ENCODE measurements around the gene DLK1. TPM values are rescaled to one million over a fixed set of nuclear protein-coding genes. Genes with fewer than 3 reads are reported as not detected.

DLK1 gene
- polyA plus RNA-seq, 1 of the 3 experiments (the other 2 are of a cell fraction) = 1.7 TPM

GRCh38 chr14:100786131-100786530 lies 59.4 kb downstream of the DLK1 start:
- 48% methylated on average over 5 of the region's 11 CpGs for WGBS (ENCODE audit: low lambda C conversion rate)
- Histone ChIP-seq H3F3A (replicated peaks; ENCODE audit: insufficient read depth) (no peaks in the 10 kb centered on the region), H3K4me2 (no peak overlapping the region), H3K79me2 (ENCODE audit: insufficient read depth) (no peaks in the 10 kb centered on the region), H3K27ac (ENCODE audit: low read depth in 2 of 2, low read length in 1 of 2) (peak overlapping the region in 1 of 2 experiments; percentile 100; a peak in 2 of 4 replicates), H3K9me2 (no peaks in the 10 kb centered on the region), H2AFZ (ENCODE audit: low read depth) (no peak overlapping the region), H3K36me3 (replicated peaks in 1 of 2; ENCODE audit: control insufficient read depth in 1 of 2, insufficient read depth in 2 of 2, low read length in 1 of 2) (no peaks in the 10 kb centered on the region), H3K9me3 (no peaks in the 10 kb centered on the region), H3K4me3 (ENCODE audit: low read depth in 2 of 2, low read length in 1 of 2) (no peak overlapping the region), H4K20me1 (ENCODE audit: insufficient read depth) (no peaks in the 10 kb centered on the region), H3K4me1 (ENCODE audit: control insufficient read depth in 1 of 2, insufficient read depth in 2 of 2, low read depth in 1 of 2, low read length in 1 of 2) (peaks cover 0 to 78% of the 10 kb centered on the region in 2 experiments; a peak in 1 of 4 replicates), H3K9ac (no peak overlapping the region), H3K27me3 (ENCODE audit: insufficient read depth) (no peaks in the 10 kb centered on the region)
- CTCF ChIA-PET = no interaction called here
- POLR2A ChIA-PET = no interaction called here
- no peak for DNase-seq
- TF ChIP-seq POLR2AphosphoS5 (IDR thresholded peaks at IDR 0.05; ENCODE audit: low read depth, low read length) = no peak
- no peak for TF ChIP-seq ELF1 (IDR thresholded peaks at IDR 0.05)
- TF ChIP-seq FOXJ3 (CRISPR knock-in tag; IDR thresholded peaks at IDR 0.05) = no peak
- TF ChIP-seq PBX3 (IDR thresholded peaks at IDR 0.05) = no peak
- TF ChIP-seq CTCF (IDR thresholded peaks at IDR 0.05) = no peak
- TF ChIP-seq GATA2 (CRISPR knock-in tag; IDR thresholded peaks at IDR 0.05) = no peak
- no peak for TF ChIP-seq USF2 (IDR thresholded peaks at IDR 0.05; ENCODE audit: borderline replicate concordance, low read depth, low read length)
- no peak for TF ChIP-seq RAD21 (IDR thresholded peaks at IDR 0.05; ENCODE audit: low read length)
- no peak for TF ChIP-seq USF1 (IDR thresholded peaks at IDR 0.05; ENCODE audit: borderline replicate concordance, low read depth)
- no peak for TF ChIP-seq MAX (IDR thresholded peaks at IDR 0.05; ENCODE audit: low read depth)

GRCh38 chr14:100786576-100787219 lies 60.0 kb downstream of the DLK1 start:
- Histone ChIP-seq H3K79me2 (ENCODE audit: insufficient read depth) (no peaks in the 10 kb centered on the region), H3K27me3 (ENCODE audit: insufficient read depth) (no peaks in the 10 kb centered on the region), H3K4me3 (ENCODE audit: low read depth in 2 of 2, low read length in 1 of 2) (no peak overlapping the region), H3K4me2 (no peak overlapping the region), H3K9me3 (no peaks in the 10 kb centered on the region), H3K9me2 (no peaks in the 10 kb centered on the region), H3K9ac (no peak overlapping the region), H3F3A (replicated peaks; ENCODE audit: insufficient read depth) (no peaks in the 10 kb centered on the region), H3K36me3 (replicated peaks in 1 of 2; ENCODE audit: control insufficient read depth in 1 of 2, insufficient read depth in 2 of 2, low read length in 1 of 2) (no peaks in the 10 kb centered on the region), H4K20me1 (ENCODE audit: insufficient read depth) (no peaks in the 10 kb centered on the region), H3K4me1 (ENCODE audit: control insufficient read depth in 1 of 2, insufficient read depth in 2 of 2, low read depth in 1 of 2, low read length in 1 of 2) (peaks cover 0 to 78% of the 10 kb centered on the region in 2 experiments; a peak in 1 of 4 replicates), H2AFZ (ENCODE audit: low read depth) (no peak overlapping the region), H3K27ac (ENCODE audit: low read depth in 2 of 2, low read length in 1 of 2) (peak overlapping the region in 1 of 2 experiments; percentile 100; a peak in 2 of 4 replicates)
- CTCF ChIA-PET = no interaction called here
- POLR2A ChIA-PET = no interaction called here
- WGBS (ENCODE audit: low lambda C conversion rate) = 75% methylated on average over 11 of the region's 11 CpGs
- no peak for DNase-seq
- no peak for TF ChIP-seq SMC3 (IDR thresholded peaks at IDR 0.05; ENCODE audit: low read depth, low read length)
- TF ChIP-seq RXRA (IDR thresholded peaks at IDR 0.05; ENCODE audit: borderline replicate concordance, low read depth) = no peak
- TF ChIP-seq RFX5 (IDR thresholded peaks at IDR 0.05; ENCODE audit: low read length) = no peak
- no peak for TF ChIP-seq SIN3A (IDR thresholded peaks at IDR 0.05; ENCODE audit: borderline replicate concordance, low read depth, low read length)
- no peak for TF ChIP-seq MAX (IDR thresholded peaks at IDR 0.05; ENCODE audit: low read depth)
- TF ChIP-seq RAD21 (IDR thresholded peaks at IDR 0.05; ENCODE audit: low read length) = no peak
- TF ChIP-seq FOXJ3 (CRISPR knock-in tag; IDR thresholded peaks at IDR 0.05) = no peak
- no peak for TF ChIP-seq CHD2 (IDR thresholded peaks at IDR 0.05; ENCODE audit: low read length, partially characterized antibody)
- no peak for TF ChIP-seq JUND (IDR thresholded peaks at IDR 0.05)
- TF ChIP-seq PBX3 (IDR thresholded peaks at IDR 0.05) = no peak
- TF ChIP-seq POLR2AphosphoS5 (IDR thresholded peaks at IDR 0.05; ENCODE audit: low read depth, low read length) = no peak
- TF ChIP-seq IRF3 (IDR thresholded peaks at IDR 0.05; ENCODE audit: low read depth, low read length) = no peak
- no peak for TF ChIP-seq EP300 (IDR thresholded peaks at IDR 0.05; ENCODE audit: borderline replicate concordance in 1 of 2, low read depth in 1 of 2, low read length in 1 of 2)
- TF ChIP-seq GABPA (IDR thresholded peaks at IDR 0.05; ENCODE audit: low read depth) = no peak

Measured in SK-N-SH (cell line).